ENCODE data around the gene ZNF880. TPM values are rescaled to one million over a fixed set of nuclear protein-coding genes. Genes with fewer than 3 reads are reported as not detected.
A peak's percentile ranks its signal among the peaks of the same experiment; 100 is the strongest.

ZNF880 gene
- total and polyA plus RNA-seq, 2 of the 8 experiments (the other 6 are each of a cell fraction or from before 2014, with no cell fraction given): 11.4 to 25.9 TPM

DNA sequence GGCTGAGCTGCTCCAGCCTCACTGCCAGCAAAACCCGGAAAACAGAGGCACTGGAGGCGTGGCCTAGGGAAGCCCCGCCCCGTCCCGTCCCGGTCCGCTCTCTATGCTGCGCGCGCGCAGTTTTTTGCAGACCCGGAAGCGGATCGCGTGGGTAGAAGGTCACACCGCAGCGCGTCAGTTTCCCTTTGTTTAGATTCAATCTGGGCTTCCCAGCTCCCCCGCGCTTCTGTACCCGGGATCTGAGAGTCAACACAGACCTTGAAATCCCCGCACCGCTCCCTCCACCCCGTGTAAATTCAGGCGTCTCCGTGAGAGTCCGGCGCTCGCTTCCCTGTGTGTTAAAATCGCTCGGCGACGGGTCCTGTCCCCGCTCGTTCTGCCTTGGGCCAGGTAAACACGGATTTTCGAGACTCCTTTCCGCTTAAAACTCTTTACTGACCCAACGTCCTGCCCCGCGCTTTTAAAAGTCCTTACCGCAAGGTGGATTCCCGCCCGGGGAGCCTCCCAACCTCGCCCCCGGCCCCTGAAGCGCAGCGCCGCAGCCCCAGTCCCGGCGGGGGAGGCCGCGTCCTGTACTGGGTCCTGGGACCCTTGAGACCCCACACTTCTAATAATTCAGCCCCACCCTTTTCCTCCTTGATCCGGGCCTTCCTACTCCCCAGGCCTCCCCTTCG, 33.5 kb upstream of the ZNF880 start, which contains the start of gene ZNF610 (continued):
- TF ChIP-seq NRF1 (IDR thresholded peaks at IDR 0.05; ENCODE audit: low read depth, low read length) (peak; percentile 42), GABPA (IDR thresholded peaks at IDR 0.05; ENCODE audit: borderline replicate concordance, insufficient read depth, low read length) (no peak), RXRA (IDR thresholded peaks at IDR 0.05; ENCODE audit: insufficient read depth, low read depth, low read length) (no peak), KDM1A (IDR thresholded peaks at IDR 0.05; ENCODE audit: borderline replicate concordance, low read length) (no peak), EZH2 (IDR thresholded peaks at IDR 0.05; ENCODE audit: low read depth, low read length, severe bottlenecking) (no peak), TEAD4 (IDR thresholded peaks at IDR 0.05; ENCODE audit: low read depth, low read length) (no peak), POLR2A (IDR thresholded peaks at IDR 0.05; ENCODE audit: control extremely low read depth in 1 of 2, low read depth in 2 of 2, low read length in 2 of 2) (peak; percentile 82 to 86), SP2 (IDR thresholded peaks at IDR 0.05; ENCODE audit: low read length) (no peak), GTF2F1 (IDR thresholded peaks at IDR 0.05; ENCODE audit: borderline replicate concordance, low read depth, low read length) (no peak), SUZ12 (IDR thresholded peaks at IDR 0.05; ENCODE audit: low read length) (no peak), CEBPB (IDR thresholded peaks at IDR 0.05; ENCODE audit: low read depth, low read length) (no peak), HDAC2 (IDR thresholded peaks at IDR 0.05; ENCODE audit: borderline replicate concordance in 1 of 2, low read depth in 2 of 2, low read length in 2 of 2) (peak in 1 of 2 experiments; percentile 87; a peak in 2 of 4 replicates), BACH1 (IDR thresholded peaks at IDR 0.05; ENCODE audit: low read length) (peak; percentile 16; the same call in 1 of the 2 replicates), KDM4A (IDR thresholded peaks at IDR 0.05; ENCODE audit: low read depth, low read length, severe bottlenecking) (peak; percentile 84), CTBP2 (IDR thresholded peaks at IDR 0.05; ENCODE audit: borderline replicate concordance, insufficient read depth, insufficient read length, low read length) (no peak), CREB1 (IDR thresholded peaks at IDR 0.05) (no peak), SIX5 (IDR thresholded peaks at IDR 0.05; ENCODE audit: low read depth, low read length) (no peak), SAP30 (IDR thresholded peaks at IDR 0.05; ENCODE audit: insufficient read depth, insufficient replicate concordance, low read length) (peak; percentile 54), RBBP5 (IDR thresholded peaks at IDR 0.05; ENCODE audit: borderline replicate concordance, low read depth, low read length) (peak; percentile 67; the same call in 1 of the 2 replicates), TBP (IDR thresholded peaks at IDR 0.05; ENCODE audit: low read depth, low read length) (peak; percentile 76), ASH2L (IDR thresholded peaks at IDR 0.05; ENCODE audit: low read length) (peak; percentile 70), SIN3A (conservative IDR thresholded peaks at IDR 0.05 in 1 of 2, IDR thresholded peaks at IDR 0.05 in 1 of 2; ENCODE audit: low read depth in 1 of 2, low read length in 2 of 2) (no peak), NANOG (IDR thresholded peaks at IDR 0.05; ENCODE audit: insufficient read depth, low read depth, low read length, poor library complexity, severe bottlenecking) (no peak)
- TF ChIP-seq, protein P1, sequence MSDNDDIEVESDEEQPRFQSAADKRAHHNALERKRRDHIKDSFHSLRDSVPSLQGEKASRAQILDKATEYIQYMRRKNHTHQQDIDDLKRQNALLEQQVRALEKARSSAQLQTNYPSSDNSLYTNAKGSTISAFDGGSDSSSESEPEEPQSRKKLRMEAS (IDR thresholded peaks at IDR 0.05): peak; percentile 62

Measured in H1 (cell line).